ENCODE data around the gene SPOCK1. TPM values are rescaled to one million over a fixed set of nuclear protein-coding genes. Genes with fewer than 3 reads are reported as not detected.

Gene SPOCK1
- total and polyA plus RNA-seq, 2 of the 13 experiments (the other 11 are each of a cell fraction or from before 2014, with no cell fraction given) = 0.18 to 0.29 TPM

GRCh38 chr5:137136991-137137632 lies 362.0 kb downstream of the SPOCK1 start:
- TF ChIP-seq CENPX (CRISPR knock-in tag; IDR thresholded peaks at IDR 0.05) (no peak), ZFP36L1 (CRISPR knock-in tag; IDR thresholded peaks at IDR 0.05) (no peak), ZNF577 (CRISPR knock-in tag; IDR thresholded peaks at IDR 0.05; ENCODE audit: borderline replicate concordance, low read depth) (no peak), TCF7L2 (IDR thresholded peaks at IDR 0.05; ENCODE audit: low read depth, low read length) (no peak), ATRX (CRISPR knock-in tag; IDR thresholded peaks at IDR 0.05; ENCODE audit: borderline replicate concordance) (no peak), MYNN (CRISPR knock-in tag; IDR thresholded peaks at IDR 0.05; ENCODE audit: low read depth) (no peak), ZKSCAN8 (CRISPR knock-in tag; IDR thresholded peaks at IDR 0.05; ENCODE audit: borderline replicate concordance) (no peak), CENPT (CRISPR knock-in tag; IDR thresholded peaks at IDR 0.05; ENCODE audit: low read depth) (no peak), SP1 (IDR thresholded peaks at IDR 0.05) (no peak), SP1 (CRISPR knock-in tag; IDR thresholded peaks at IDR 0.05) (no peak), ZNF879 (CRISPR knock-in tag; IDR thresholded peaks at IDR 0.05) (no peak), DMAP1 (CRISPR knock-in tag; IDR thresholded peaks at IDR 0.05) (no peak), GMEB1 (CRISPR knock-in tag; IDR thresholded peaks at IDR 0.05; ENCODE audit: borderline replicate concordance) (no peak), ZSCAN22 (CRISPR knock-in tag; IDR thresholded peaks at IDR 0.05) (no peak)
- TF ChIP-seq, protein P1, sequence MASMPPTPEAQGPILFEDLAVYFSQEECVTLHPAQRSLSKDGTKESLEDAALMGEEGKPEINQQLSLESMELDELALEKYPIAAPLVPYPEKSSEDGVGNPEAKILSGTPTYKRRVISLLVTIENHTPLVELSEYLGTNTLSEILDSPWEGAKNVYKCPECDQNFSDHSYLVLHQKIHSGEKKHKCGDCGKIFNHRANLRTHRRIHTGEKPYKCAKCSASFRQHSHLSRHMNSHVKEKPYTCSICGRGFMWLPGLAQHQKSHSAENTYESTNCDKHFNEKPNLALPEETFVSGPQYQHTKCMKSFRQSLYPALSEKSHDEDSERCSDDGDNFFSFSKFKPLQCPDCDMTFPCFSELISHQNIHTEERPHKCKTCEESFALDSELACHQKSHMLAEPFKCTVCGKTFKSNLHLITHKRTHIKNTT (CRISPR knock-in tag; IDR thresholded peaks at IDR 0.05) = no peak
- TF ChIP-seq, protein P2, sequence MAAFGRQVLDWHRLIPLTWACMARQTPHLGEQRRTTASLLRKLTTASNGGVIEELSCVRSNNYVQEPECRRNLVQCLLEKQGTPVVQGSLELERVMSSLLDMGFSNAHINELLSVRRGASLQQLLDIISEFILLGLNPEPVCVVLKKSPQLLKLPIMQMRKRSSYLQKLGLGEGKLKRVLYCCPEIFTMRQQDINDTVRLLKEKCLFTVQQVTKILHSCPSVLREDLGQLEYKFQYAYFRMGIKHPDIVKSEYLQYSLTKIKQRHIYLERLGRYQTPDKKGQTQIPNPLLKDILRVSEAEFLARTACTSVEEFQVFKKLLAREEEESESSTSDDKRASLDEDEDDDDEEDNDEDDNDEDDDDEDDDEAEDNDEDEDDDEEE (CRISPR knock-in tag; IDR thresholded peaks at IDR 0.05) = no peak
- TF ChIP-seq, protein P3, sequence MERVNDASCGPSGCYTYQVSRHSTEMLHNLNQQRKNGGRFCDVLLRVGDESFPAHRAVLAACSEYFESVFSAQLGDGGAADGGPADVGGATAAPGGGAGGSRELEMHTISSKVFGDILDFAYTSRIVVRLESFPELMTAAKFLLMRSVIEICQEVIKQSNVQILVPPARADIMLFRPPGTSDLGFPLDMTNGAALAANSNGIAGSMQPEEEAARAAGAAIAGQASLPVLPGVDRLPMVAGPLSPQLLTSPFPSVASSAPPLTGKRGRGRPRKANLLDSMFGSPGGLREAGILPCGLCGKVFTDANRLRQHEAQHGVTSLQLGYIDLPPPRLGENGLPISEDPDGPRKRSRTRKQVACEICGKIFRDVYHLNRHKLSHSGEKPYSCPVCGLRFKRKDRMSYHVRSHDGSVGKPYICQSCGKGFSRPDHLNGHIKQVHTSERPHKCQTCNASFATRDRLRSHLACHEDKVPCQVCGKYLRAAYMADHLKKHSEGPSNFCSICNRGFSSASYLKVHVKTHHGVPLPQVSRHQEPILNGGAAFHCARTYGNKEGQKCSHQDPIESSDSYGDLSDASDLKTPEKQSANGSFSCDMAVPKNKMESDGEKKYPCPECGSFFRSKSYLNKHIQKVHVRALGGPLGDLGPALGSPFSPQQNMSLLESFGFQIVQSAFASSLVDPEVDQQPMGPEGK (CRISPR knock-in tag; IDR thresholded peaks at IDR 0.05) = no peak
- Histone ChIP-seq H3K36me3 (replicated peaks in 1 of 2; ENCODE audit: control insufficient read depth in 1 of 2, insufficient read depth in 2 of 2, low read length in 2 of 2) (no peaks in the 10 kb centered on the region), H3K9ac (ENCODE audit: insufficient read depth, low read depth, low read length) (no peak overlapping the region), H4K20me1 (ENCODE audit: insufficient read depth, low read length) (no peaks in the 10 kb centered on the region), H2AFZ (ENCODE audit: low read length) (no peak overlapping the region), H3K4me3 (replicated peaks in 1 of 3; ENCODE audit: insufficient read depth in 1 of 3, low read depth in 2 of 3, low read length in 3 of 3) (no peak overlapping the region), H3K27ac (ENCODE audit: extremely low read length, insufficient read depth, low read length) (no peak overlapping the region), H3K79me2 (ENCODE audit: insufficient read depth, low read length) (no peaks in the 10 kb centered on the region), H3K27me3 (ENCODE audit: control insufficient read depth in 1 of 2, insufficient read depth in 2 of 2, low read length in 2 of 2) (no peaks in the 10 kb centered on the region; a peak in 1 of 5 replicates), H3K4me1 (ENCODE audit: insufficient read depth, low read length) (no peaks in the 10 kb centered on the region), H3K4me2 (ENCODE audit: low read depth, low read length) (no peak overlapping the region), H3K9me3 (ENCODE audit: low read length) (no peaks in the 10 kb centered on the region)
- ChIA-PET CTCF (ENCODE audit: low intra/inter-chr PET ratio, low total read pairs) (no interaction called here), POLR2A (no interaction called here)
- in situ Hi-C loops (cut with HindIII; ENCODE audit: extremely low pct_ligation_motif_present, low pct_unique_long_range_greater_than_20kb) = no loop called here
- WGBS (ENCODE audit: low lambda C conversion rate) = 18% methylated on average over 3 of the region's 3 CpGs
- DNase-seq (ENCODE audit: low spot score) (no peak), ATAC-seq (no peak), FAIRE-seq (no peak)
- BruUV-seq (replicated peaks) = no TSS peak
- intact Hi-C loops (cut with micrococcal nuclease; ENCODE audit: unreplicated experiment) = no loop called here
